Measurements from ENCODE around the gene IL6. TPM values are rescaled to one million over a fixed set of nuclear protein-coding genes. Genes with fewer than 3 reads are reported as not detected.

Gene IL6
- total RNA-seq, 2 donors from 2014 or later, result 0.99 to 2.9 TPM

GRCh38 chr7:22694597-22695207 lies 32.3 kb upstream of the IL6 start:
- H3K36me3 ChIP-seq (replicated peaks in 1 of 2; ENCODE audit: insufficient read depth in 1 of 2, low read depth in 2 of 2), result no peaks in the 10 kb centered on the region
- no peak overlapping the region for H3K4me3 ChIP-seq
- H3K27me3 ChIP-seq, result no peaks in the 10 kb centered on the region
- no peak for TF ChIP-seq POLR2A (IDR thresholded peaks at IDR 0.05)
- ATAC-seq (no peak), DNase-seq (no peak)
- no peaks in the 10 kb centered on the region for H3K9me3 ChIP-seq
- no peaks in the 10 kb centered on the region for H3K4me1 ChIP-seq
- intact Hi-C loops (cut with DNase I), result no loop called here
- H3K27ac ChIP-seq, result no peak overlapping the region
- 80 to 85% methylated on average over 5 of the region's 5 CpGs for WGBS, 2 donors

GRCh38 chr7:22695476-22696132 lies 31.4 kb upstream of the IL6 start:
- no peak for DNase-seq
- ATAC-seq, result no peak
- Histone ChIP-seq H3K4me1 (no peaks in the 10 kb centered on the region), H3K4me3 (no peak overlapping the region), H3K27ac (no peak overlapping the region), H3K9me3 (no peaks in the 10 kb centered on the region), H3K27me3 (no peaks in the 10 kb centered on the region), H3K36me3 (replicated peaks in 1 of 2; ENCODE audit: insufficient read depth in 1 of 2, low read depth in 2 of 2) (no peaks in the 10 kb centered on the region)
- no peak for TF ChIP-seq POLR2A (IDR thresholded peaks at IDR 0.05)
- intact Hi-C loops (cut with DNase I), result no loop called here
- 90 to 93% methylated on average over 5 of the region's 5 CpGs for WGBS, 2 donors

- Histone ChIP-seq H3K27ac (no peak overlapping the region), H3K36me3 (replicated peaks in 1 of 2; ENCODE audit: insufficient read depth in 1 of 2, low read depth in 2 of 2) (no peaks in the 10 kb centered on the region), H3K4me1 (no peaks in the 10 kb centered on the region), H3K9me3 (no peaks in the 10 kb centered on the region), H3K27me3 (no peaks in the 10 kb centered on the region), H3K4me3 (no peak overlapping the region)
- DNase-seq, result no peak
- no peak for ATAC-seq
- WGBS, 2 donors, result 78 to 85% methylated on average over 4 of the region's 4 CpGs
- TF ChIP-seq POLR2A (IDR thresholded peaks at IDR 0.05), result no peak
- TF ChIP-seq CTCF (IDR thresholded peaks at IDR 0.05), result no peak
- intact Hi-C loops (cut with DNase I), result no loop called here
Observed at GRCh38 chr7:22696541-22697228, 30.3 kb upstream of the IL6 start.

GRCh38 chr7:22697322-22697859 lies 29.6 kb upstream of the IL6 start:
- Histone ChIP-seq H3K4me3 (no peak overlapping the region), H3K27ac (no peak overlapping the region), H3K27me3 (no peaks in the 10 kb centered on the region), H3K4me1 (no peaks in the 10 kb centered on the region), H3K9me3 (no peaks in the 10 kb centered on the region), H3K36me3 (replicated peaks in 1 of 2; ENCODE audit: insufficient read depth in 1 of 2, low read depth in 2 of 2) (no peaks in the 10 kb centered on the region)
- intact Hi-C loops (cut with DNase I), result no loop called here
- TF ChIP-seq POLR2A (IDR thresholded peaks at IDR 0.05) (no peak), CTCF (IDR thresholded peaks at IDR 0.05) (no peak)
- no peak for DNase-seq
- WGBS, 2 donors, result 40 to 53% methylated on average over 2 of the region's 2 CpGs
- ATAC-seq, result no peak

- no peak for ATAC-seq
- 38 to 42% methylated on average over 2 of the region's 2 CpGs for WGBS, 2 donors
- intact Hi-C loops (cut with DNase I), result no loop called here
Observed at GRCh38 chr7:22697876-22698606, 29.0 kb upstream of the IL6 start.

More at GRCh38 chr7:22697876-22698606, 29.0 kb upstream of the IL6 start:
- TF ChIP-seq POLR2A (IDR thresholded peaks at IDR 0.05), result no peak
- no peak for TF ChIP-seq CTCF (IDR thresholded peaks at IDR 0.05)
- Histone ChIP-seq H3K27me3 (no peaks in the 10 kb centered on the region), H3K4me1 (no peaks in the 10 kb centered on the region), H3K9me3 (no peaks in the 10 kb centered on the region), H3K36me3 (replicated peaks in 1 of 2; ENCODE audit: insufficient read depth in 1 of 2, low read depth in 2 of 2) (no peaks in the 10 kb centered on the region), H3K4me3 (no peak overlapping the region), H3K27ac (no peak overlapping the region)
- DNase-seq, result no peak

Data from body of pancreas (tissue), 4 donors.